ENCODE data around the gene GLRA1.

GRCh38 chr5:151905557-151905961 is 19.1 kb downstream of the GLRA1 start:
- TF ChIP-seq CTCF (IDR thresholded peaks at IDR 0.05) = no peak
- no peak for TF ChIP-seq POLR2AphosphoS5 (IDR thresholded peaks at IDR 0.05)
